ENCODE measurements around the gene FGGY.

FGGY gene

DNA sequence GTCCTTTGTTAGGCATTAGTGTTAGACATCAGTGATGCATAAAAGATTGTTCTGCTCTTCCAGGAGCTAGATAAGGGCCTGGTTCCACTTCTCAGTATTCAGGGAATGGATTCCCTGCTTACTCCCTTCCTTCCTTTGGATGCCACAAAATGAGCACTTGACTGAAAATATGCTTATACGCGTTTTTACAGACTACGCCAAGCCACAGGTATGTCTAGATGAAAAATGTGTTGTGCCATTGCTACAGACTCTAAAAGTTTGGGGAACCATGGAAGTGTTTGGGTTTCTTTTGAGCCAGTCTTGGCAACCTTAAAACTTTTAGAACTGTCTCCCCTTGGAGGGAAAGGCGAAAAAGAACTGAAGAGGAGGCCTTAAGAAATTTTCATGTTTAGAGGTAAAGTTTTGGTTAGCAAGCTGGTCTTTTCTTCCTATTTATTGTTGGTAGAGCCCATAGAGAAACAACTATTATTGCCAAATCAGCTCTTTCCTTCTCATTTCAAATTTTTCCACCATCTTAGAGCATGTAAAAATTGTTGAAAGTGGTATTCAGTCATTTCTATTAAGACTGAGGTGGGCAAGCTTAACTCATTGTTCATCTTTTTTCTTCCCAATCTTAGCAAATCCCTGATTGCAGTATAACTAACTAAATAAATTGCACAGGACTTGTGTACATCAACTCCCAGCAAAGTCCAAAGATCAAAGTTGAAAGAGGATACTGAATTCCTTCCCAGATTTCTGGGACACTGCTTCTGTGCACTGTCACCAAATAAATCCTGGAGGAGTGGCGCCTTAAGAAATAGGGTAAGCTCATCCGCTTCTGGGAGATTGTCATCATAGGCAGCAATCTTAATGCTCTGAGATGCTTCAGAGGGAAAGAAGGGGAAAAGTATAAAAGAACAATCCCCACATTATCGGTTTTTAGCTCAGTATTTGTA, 18.9 kb downstream of the FGGY start:
- no peak for DNase-seq (ENCODE audit: low read depth in 2 of 2)

DNA sequence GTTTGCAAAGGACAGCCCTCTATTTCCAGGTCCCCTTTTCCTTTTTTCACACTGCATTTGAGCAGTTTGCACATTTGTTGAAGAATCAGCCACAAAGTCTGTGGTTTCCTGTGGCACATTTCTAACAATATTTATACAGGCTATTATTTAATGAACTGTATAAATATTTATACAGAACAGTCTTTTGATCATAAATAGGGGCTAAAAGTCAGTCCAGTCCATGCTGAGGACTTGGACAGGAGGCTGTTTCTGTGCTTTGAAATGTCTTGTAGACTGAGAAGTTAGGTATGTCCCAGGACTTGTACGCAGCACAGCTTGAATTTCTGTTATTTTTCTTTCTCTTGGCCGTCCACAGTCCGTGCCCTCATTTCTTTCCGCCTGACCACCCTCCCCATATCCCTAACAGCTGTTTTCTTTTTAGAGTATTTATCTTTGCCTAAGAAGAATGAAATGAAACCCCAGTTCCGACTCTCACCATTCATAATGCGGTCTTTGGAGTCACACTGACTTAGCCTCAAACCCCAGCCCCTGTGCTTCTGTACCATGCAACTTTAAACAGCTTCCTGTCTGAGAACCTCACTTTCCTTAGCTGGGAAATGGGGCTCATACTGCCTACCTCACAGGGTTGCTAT, 19.7 kb downstream of the FGGY start:
- no peak for DNase-seq (ENCODE audit: low read depth in 2 of 2)

DNA sequence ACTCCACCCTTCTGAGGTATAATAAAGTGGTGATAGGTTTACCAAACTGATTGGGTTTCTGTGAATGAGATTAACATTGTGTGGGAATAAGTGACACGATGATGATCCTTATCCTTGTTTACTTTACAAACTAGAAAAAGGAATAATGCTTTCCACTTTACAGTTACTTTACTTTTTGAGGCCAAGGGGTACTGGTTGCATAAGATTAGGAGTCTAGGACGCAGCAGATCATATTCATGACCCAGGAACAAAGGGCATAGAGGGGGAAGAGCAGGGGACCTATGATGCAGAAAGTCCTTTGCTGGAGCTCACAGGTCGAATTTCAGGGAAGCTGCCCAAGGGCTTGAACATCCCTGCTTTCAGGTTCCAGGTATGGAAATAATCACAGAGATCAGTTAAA, 20.4 kb downstream of the FGGY start:
- DNase-seq (ENCODE audit: low read depth in 2 of 2), result no peak

DNA sequence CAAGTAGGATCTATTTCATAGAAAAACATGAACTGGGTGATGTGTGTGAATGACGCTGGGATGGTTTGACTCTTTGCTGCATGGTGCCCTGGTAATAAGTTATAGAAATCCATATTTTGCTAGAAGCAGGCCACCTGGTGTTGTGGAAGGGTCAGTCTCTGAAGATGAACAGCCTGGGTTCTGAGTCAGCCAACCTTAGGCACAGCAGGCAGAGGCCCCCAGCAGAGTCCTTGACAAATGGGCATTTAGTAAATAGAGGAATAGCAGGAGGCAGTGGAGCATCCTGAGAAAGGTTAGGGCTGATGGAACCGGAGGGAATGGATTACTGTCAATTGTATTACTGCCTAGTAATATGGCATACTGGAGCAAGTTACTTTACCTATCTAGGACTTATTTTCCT, 20.9 kb downstream of the FGGY start:
- DNase-seq (ENCODE audit: low read depth in 2 of 2), result no peak

DNA sequence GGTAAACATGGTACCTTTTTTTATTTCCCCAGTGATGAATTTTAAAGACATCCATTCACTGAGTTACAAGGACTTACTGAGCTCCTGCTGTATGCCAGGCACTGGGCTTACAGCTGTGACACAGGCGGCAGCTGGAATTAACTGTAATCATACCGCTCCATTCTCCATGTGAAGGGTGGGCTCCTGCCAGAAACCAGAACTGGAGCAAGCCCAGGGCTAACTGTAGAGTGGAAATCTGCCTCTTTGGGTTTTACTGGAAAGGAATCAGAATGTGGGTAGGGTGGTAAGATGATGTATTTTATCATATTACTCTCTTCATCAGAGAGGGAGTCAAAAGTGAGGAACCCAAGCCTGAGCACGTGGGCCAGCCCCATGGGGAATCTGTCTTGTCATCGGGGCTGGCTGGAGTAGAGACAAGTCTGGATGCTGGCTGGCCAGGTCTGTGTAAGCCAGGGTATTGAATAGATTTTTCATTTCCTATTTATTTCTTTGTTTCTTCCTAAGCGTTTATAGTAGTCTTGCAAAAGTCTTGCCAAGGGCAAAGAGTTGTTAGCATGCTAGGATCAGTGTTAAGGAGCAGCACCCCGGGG, 21.5 kb downstream of the FGGY start:
- DNase-seq (ENCODE audit: low read depth in 2 of 2), result no peak

DNA sequence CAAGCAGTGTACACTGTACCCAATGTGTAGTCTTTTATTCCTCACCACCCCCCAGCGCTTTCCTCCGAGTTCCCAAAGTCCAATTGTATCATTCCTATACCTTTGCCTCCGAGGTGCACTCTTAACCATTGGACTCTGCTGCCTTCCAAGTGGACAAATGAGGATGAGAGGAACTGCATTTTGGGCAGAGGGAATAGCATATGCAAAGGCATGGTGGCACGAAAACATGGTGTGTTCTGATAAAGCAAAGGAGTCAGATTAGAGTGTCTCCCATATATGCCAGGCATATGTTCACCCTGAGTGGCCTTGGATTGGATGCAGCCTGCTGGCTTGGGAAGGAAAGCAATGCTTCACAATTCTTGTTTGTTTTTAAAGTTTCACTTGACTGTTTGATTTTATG, 25.5 kb downstream of the FGGY start:
- no peak for DNase-seq (ENCODE audit: low read depth in 2 of 2)

DNA sequence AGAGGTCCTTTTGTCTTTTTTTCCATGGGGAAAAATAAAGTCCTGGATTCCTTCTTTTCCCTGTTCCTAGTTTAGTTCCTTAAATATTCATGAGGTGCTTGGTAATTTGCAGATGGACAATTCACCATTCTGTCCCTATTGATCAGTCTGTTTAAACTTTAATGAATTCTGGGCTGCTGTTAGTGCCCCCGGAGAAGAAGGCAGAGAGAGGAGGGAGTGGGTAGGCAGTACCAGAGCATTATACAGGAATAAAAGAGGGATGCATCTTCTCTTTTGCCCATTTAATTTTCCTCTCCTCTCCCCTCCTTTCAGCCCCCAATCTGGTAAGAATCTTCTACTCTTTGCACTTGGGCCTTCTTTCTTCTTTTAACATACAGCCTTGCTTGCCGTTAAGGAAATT, 25.9 kb downstream of the FGGY start:
- DNase-seq (ENCODE audit: low read depth in 2 of 2), result no peak

DNA sequence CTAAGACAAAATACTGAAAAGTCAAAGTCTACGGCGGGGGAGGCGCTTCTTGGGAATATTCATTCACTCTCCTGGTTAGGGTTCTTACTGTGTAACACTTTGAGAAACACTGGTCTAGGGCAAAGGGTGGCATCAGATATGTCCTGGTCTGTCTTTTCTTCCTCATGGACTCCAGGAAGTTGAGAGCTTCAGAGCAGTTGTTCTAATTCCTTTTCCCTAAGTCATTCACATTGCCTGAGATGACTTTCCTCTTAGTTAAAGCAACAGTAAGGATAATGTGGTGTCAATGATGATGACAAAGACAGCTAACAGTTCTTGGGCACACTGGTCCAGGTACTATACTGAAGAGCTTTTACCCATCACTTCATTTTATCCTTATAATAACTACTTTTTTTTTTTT, 27.0 kb downstream of the FGGY start:
- no peak for DNase-seq (ENCODE audit: low read depth in 2 of 2)

DNA sequence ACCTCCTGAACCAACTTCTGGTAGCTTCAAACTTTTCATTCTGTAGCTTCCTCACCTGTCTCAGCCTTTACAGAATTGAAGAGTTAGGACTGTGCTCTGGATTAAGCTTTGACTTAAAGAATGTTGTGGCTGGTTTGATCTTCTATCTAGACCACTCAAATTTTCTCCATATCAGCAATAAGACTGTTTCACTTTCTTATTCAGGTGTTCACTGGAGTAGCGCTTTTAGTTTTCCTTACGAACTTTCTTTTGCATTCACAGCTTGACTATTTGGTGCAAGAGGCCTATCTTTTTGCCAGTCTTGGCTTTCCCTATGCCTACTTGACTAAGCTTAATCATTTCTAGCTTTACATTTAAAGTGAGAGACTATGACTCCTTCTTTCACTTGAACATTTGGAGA, 31.5 kb downstream of the FGGY start:
- no peak for DNase-seq (ENCODE audit: low read depth in 2 of 2)

DNA sequence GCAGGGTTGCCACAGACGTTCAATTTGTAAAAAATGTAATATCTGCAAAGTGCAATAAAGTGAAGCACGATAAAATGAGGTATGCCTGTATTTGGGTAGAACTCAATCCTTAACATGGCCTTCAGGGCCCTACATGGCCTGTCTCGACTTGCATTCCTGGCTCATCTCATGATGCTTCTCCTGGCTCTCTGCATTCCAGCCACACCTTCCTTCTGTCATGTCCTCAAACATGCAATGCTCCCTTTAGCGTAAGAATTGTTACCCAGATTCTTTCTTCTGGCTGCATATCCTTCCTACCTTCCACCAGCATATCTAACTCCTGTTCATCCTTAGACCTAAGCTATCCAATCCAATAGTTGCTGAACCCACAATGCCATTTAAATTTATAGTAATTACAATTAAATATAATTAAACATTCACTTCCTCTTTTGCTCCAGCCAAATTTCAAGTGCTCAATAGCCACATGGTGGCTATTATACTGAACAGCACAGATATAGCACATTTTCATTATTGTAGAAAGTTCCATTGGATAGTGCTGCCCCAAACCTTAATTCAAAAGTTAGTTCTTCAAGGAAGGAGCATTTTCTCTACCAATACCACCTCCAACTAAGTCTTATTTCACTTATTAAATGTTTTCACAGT, 32.6 kb downstream of the FGGY start:
- no peak for DNase-seq (ENCODE audit: low read depth in 2 of 2)

DNA sequence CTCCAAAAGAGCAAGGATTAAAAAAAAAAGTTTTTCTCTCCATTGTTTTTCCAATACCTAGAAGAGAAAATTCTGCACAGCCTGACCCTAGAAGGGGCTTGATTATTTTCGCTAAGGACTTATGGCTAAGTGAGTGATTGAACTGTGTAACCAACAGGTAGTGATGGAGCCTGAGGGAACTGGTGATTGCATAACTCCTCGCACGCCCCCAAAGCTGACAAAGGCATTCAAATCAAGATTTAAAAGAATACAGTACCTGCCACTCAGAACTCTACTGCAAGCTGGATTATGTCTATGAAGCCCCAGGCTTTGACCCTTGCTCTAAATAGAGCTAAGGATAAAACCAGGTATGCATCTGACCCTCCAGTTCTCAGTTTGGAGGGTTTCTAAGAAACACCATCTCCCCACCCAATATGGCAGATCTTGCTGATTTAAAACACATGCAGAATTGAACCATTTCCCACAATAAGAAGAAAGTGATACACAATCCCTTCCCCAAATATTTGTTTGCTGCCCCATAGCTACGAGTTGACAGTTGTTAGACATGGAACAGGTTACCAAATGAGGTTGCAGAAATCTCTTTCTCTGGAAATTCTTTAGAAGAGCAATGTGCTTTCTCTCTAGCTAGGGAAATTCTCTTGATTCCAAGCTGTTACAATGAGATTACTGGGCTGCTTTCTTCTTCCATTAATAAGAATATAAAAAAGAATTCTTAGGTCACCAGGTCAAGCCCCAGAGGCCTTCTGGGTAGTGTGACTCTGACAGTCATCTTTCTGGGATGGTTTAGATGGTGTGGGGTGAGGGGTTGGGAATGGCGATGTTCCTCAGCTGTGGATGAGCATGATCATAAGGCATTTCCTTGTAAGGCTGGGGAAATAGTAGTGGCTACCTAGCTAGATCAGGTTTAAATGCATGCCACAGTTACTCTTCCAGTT, 35.1 kb downstream of the FGGY start:
- DNase-seq (ENCODE audit: low read depth in 2 of 2), result no peak

DNA sequence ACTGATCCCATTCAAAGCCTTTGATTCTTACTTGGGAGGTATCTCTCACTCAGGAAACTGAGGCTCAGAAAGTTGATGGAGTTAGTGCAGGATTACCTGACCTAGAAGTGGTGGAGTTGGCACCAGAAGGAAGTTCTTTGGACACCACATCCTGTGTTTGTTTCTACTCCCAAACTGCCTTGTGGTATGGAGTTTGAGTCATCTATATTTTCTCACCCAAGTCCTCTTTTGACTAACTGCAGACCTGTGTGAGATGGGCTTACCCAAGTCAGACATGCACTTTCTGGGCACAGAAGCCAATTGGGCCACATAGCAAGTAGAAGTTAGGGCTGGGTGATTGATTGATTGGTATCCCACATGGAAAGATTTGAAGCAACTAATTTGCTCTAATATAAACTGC, 36.1 kb downstream of the FGGY start:
- DNase-seq (ENCODE audit: low read depth in 2 of 2), result no peak

DNA sequence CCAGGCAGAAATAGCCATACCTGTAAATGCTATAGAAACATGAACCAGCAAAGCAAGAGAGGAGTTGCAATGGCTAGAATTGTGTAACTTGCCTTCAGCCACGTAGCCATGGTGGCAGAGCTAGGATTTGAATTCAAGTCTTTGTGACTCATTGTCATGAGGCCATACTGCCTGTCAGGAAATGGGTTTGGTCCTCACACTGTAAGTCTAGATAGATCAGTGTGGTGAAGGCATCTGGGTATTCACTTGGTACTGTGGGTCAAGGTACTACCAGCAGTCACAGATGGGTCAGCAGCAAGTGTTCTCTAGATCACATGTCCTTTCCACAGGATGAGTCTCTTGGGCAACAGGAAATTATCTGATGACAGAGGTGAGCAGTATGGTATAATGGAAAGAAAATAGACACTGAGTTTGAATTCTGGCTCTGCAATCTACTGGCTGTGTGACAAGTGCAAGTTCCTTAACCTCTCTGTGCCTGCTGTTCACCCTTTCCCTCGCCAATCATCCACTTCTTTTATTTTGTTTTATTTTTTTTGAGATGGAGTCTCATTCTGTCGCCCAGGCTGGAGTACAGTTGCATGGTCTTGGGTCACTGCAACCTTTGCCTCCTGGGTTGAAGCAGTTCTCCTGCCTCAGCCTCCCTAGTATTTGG, 36.9 kb downstream of the FGGY start:
- no peak for DNase-seq (ENCODE audit: low read depth in 2 of 2)

DNA sequence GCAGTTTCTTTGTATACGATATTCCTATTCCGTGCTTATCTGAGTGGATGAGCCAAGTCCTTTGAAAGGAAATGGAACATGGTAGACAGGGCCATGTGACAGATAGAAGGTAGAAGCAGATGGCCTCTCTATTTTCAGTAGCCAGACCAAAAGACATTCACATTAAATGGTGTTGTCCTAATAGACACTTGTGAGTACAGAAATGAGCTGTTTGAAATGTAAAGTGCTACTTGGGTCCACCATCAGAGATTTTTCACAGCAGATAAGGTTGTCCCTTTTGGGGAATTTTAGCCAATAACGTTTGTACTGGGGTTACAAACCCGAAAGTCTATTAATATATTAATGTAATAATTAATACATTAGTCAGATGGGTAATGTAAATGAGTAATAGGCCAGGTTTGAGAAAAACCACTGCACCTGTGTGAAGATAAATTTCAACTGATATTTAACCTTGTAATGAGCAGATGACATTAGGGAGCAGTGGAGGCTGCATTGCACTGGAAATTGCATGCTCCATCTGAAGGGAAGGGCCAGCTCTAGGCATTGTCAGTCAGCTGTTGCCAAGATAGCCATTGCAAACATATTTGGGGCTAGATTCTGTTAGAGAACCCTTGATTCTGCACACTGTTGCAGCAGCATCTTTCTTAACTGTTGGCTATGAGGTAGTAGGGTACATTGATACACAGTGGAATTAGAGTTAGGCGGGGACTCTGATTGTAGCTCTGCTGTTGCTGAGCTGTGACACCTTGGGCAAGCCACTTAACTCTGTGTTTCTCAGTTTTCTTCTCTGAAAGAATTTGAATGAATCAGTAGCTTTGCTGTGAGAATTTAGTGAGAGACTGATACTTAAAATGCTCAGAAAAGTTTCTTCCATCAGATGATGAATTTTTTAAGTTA, 43.8 kb downstream of the FGGY start:
- DNase-seq (ENCODE audit: low read depth in 2 of 2), result no peak

DNA sequence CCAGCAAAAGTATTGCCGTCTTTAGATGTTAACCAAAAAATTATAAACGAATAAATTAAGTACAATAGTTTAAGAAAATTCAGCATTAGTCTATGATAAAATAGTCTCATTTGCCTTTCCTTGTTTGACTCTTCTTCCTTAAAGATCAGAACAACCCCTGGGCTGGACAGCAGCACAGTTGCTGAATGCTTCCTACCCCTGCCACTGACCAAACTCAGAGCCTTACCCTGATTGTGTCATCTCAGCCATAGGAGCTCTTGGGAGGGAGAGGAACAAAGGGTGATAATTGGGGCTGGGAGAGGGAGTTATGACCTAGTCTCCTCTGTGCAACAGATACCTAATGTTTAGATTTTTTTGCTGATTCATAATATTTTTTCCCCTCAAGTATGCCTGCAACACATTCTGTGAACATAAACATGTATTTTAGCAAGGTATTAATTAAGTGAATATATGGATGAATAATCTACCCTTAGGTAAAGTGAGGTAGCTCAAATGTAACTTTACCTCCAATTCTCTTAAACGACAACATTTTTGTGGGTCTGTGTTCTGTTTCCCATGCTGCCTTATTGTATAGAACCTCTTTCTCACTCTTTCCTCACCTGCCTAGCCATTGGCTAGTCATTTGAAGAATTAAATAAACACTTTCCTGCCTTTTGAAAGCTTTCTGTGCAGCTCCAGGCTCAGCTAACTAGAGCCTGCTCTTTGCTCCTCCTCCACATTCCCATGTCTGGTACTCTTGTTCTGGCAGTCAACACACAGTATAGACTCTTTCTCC, 46.1 kb downstream of the FGGY start:
- DNase-seq (ENCODE audit: low read depth in 2 of 2), result no peak

DNA sequence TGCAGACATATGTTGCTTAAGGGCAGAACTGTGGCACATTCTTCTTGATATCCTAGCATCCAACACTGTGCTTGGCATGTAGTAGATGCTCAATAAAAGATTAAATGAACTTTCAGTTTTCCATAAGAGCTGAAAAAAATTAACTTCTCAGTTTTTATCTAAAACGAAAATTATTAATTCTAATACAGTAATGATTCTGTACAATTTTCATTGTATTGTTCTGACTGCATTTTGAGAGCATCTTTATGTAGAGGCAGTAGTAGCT, 46.6 kb downstream of the FGGY start:
- DNase-seq (ENCODE audit: low read depth in 2 of 2), result no peak

DNA sequence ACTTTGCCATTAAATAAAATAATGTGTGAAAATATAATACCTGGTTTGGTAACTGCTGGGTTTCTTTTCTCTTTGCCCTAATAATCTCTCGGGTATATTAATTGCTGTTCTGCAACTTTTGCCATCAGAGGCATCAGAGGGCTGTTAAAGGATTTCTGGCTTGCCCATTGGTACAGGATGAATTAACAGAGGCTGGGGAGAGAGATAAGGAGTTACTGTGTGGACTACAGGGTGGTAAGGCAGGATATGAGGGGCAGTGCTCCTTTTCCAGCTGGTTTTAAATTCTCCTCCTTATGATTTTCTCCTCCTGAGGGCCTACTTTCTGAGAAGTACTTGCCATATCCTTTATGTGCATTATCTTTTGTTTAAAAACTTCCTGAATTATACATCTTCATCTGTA, 48.3 kb downstream of the FGGY start:
- DNase-seq (ENCODE audit: low read depth in 2 of 2), result no peak

DNA sequence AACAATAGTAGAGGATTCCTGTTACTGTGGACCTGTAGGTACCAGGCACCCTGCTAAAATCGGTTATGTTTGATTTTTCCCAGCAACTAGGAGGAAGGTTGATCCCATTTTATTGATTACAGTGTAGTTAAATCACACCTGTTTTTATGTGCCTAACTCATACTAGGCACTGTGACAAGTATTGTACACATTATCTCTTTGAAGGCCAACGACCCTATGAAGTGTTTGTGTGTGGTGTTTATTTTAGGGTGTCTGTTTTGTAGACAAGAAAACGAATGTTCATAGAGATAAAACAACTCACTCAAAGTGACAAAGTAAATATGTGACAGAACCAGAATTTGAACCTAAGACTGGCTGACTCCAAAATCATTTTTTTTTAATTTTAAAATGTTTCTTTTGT, 49.5 kb downstream of the FGGY start:
- DNase-seq (ENCODE audit: low read depth in 2 of 2), result no peak

DNA sequence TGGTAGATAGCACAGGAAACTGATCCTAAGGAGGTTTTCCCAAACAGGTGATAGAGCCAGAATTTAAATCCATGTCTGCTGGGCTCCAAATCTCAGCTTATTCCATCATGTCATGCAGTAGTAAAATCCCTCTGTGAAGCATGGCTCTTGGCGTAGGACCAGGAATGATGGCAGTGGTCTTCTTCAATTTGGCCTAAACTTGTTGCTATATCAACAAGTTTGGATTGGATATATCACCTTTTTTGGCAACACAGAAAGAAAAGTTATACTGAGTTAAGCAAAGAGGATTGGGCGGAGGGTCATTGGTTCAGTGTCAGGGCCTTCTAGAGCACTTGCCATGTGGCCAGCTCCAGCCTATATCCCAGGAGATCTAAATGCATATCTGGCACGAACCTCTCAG, 52.2 kb downstream of the FGGY start:
- no peak for DNase-seq (ENCODE audit: low read depth in 2 of 2)

All from stimulated activated CD4-positive, alpha-beta T cell treated with anti-CD3 and anti-CD28 coated beads, Interleukin-1b, Interleukin-23, amount 100 ng/mL, for 4 hours (primary cell).